Osteocyte (in vitro differentiated cells): ENCODE results near the gene SMO. TPM values are rescaled to one million over a fixed set of nuclear protein-coding genes. Genes with fewer than 3 reads are reported as not detected.
A peak's percentile ranks its signal among the peaks of the same experiment; 100 is the strongest.
"Not testable (repeated sequence)": the region's sequence is repeated elsewhere in the genome, so short reads cannot be mapped to it uniquely, and the experiment has no call there.

ENCODE experiments used
- DNase-seq: peaks from one replicate; pipeline ENCODE4 v3.0.0; 2021; ENCODE audit warnings: mixed read lengths; ENCODE audit not compliant: unreplicated experiment; ENCODE audit errors: extremely low spot score
- H3K27ac Mint-ChIP-seq: one replicate; pipeline ENCODE4 v1.8.0; 2021; ENCODE audit warnings: mild to moderate bottlenecking, mixed read lengths; ENCODE audit not compliant: unreplicated experiment
- H3K27me3 Mint-ChIP-seq: one replicate; pipeline ENCODE4 v1.8.0; 2021; ENCODE audit warnings: mixed read lengths; ENCODE audit not compliant: unreplicated experiment
- H3K36me3 Mint-ChIP-seq: one replicate; pipeline ENCODE4 v1.8.0; 2021; ENCODE audit warnings: mixed read lengths; ENCODE audit not compliant: unreplicated experiment
- H3K4me1 Mint-ChIP-seq: one replicate; pipeline ENCODE4 v1.8.0; 2021; ENCODE audit warnings: mixed read lengths; ENCODE audit not compliant: unreplicated experiment
- H3K4me3 Mint-ChIP-seq: one replicate; pipeline ENCODE4 v1.8.0; 2021; ENCODE audit warnings: mild to moderate bottlenecking, moderate library complexity, mixed read lengths; ENCODE audit not compliant: unreplicated experiment
- H3K9me3 Mint-ChIP-seq: one replicate; pipeline ENCODE4 v1.8.0; 2021; ENCODE audit warnings: mixed read lengths; ENCODE audit not compliant: unreplicated experiment
- CTCF ChIP-seq: fragments of 200-600 bp; sonication (generic); IDR thresholded peaks from 2 replicates; pipeline ENCODE4 v1.5.0; 2021; ENCODE audit warnings: antibody characterized with exemption, mild to moderate bottlenecking, moderate library complexity
- total RNA-seq: library from RNA; stranded (reverse); gene quantifications from 2 replicates; pipeline ENCODE4 v1.2.1, GENCODE V29; 2021

The SMO gene
- total RNA-seq, 1 donor from 2014 or later: 41.6 TPM

- H3K4me1 Mint-ChIP-seq: peaks cover 3% of the 10 kb centered on the region
- H3K4me3 Mint-ChIP-seq: no peak overlapping the region
- no peak overlapping the region for H3K27ac Mint-ChIP-seq
- DNase-seq: no peak
- no peaks in the 10 kb centered on the region for H3K27me3 Mint-ChIP-seq
- peak; percentile 20 for TF ChIP-seq CTCF
- H3K36me3 Mint-ChIP-seq: peaks cover 19% of the 10 kb centered on the region
- H3K9me3 Mint-ChIP-seq: no peaks in the 10 kb centered on the region
Measured at GRCh38 chr7:129213828-129214227, 25.4 kb downstream of the SMO start.

GRCh38 chr7:129215691-129216090 lies 27.3 kb downstream of the SMO start:
- peaks cover 11% of the 10 kb centered on the region for H3K36me3 Mint-ChIP-seq
- not testable (repeated sequence) for H3K4me1 Mint-ChIP-seq, DNase-seq, H3K27me3 Mint-ChIP-seq, H3K4me3 Mint-ChIP-seq, H3K9me3 Mint-ChIP-seq, H3K27ac Mint-ChIP-seq

GRCh38 chr7:129216101-129216715 lies 27.8 kb downstream of the SMO start:
- not testable (repeated sequence) for H3K4me1 Mint-ChIP-seq, H3K27ac Mint-ChIP-seq, H3K9me3 Mint-ChIP-seq, DNase-seq, H3K27me3 Mint-ChIP-seq, H3K4me3 Mint-ChIP-seq, H3K36me3 Mint-ChIP-seq

- not testable (repeated sequence) for H3K4me1 Mint-ChIP-seq, H3K27ac Mint-ChIP-seq, H3K4me3 Mint-ChIP-seq, DNase-seq, H3K9me3 Mint-ChIP-seq, H3K36me3 Mint-ChIP-seq, H3K27me3 Mint-ChIP-seq
Measured at GRCh38 chr7:129216821-129217416, 28.5 kb downstream of the SMO start.

GRCh38 chr7:129218514-129219062 lies 30.2 kb downstream of the SMO start:
- H3K27me3 Mint-ChIP-seq: no peaks in the 10 kb centered on the region
- no peaks in the 10 kb centered on the region for H3K36me3 Mint-ChIP-seq
- peak; percentile 93 for DNase-seq
- H3K4me1 Mint-ChIP-seq: peaks cover 6% of the 10 kb centered on the region
- H3K4me3 Mint-ChIP-seq: no peak overlapping the region
- H3K9me3 Mint-ChIP-seq: no peaks in the 10 kb centered on the region
- H3K27ac Mint-ChIP-seq: no peak overlapping the region
- TF ChIP-seq CTCF: peak; percentile 89

- not testable (repeated sequence) for H3K4me3 Mint-ChIP-seq, H3K36me3 Mint-ChIP-seq, H3K9me3 Mint-ChIP-seq, DNase-seq, H3K27ac Mint-ChIP-seq, H3K4me1 Mint-ChIP-seq, H3K27me3 Mint-ChIP-seq
Measured at GRCh38 chr7:129219166-129219565, 30.7 kb downstream of the SMO start.

GRCh38 chr7:129222064-129222463 lies 33.6 kb downstream of the SMO start:
- Mint-ChIP-seq H3K36me3 (no peaks in the 10 kb centered on the region), H3K4me1 (peaks cover 17% of the 10 kb centered on the region), H3K9me3 (no peaks in the 10 kb centered on the region), H3K27me3 (no peaks in the 10 kb centered on the region), H3K4me3 (peak overlapping the region; percentile 12), H3K27ac (peak overlapping the region; percentile 50)
- DNase-seq: no peak
- no peak for TF ChIP-seq CTCF
